Thoracic aorta (tissue), 2 donors: Measurements from ENCODE around the gene PAK1. TPM values are rescaled to one million over a fixed set of nuclear protein-coding genes. Genes with fewer than 3 reads are reported as not detected.
"Not testable (repeated sequence)": the region's sequence is repeated elsewhere in the genome, so short reads cannot be mapped to it uniquely, and the experiment has no call there.

Source experiments
- ATAC-seq: fragments of 150-250 bp; one replicate; pipeline ENCODE4 v1.8.0; 2017; ENCODE audit warnings: low read depth; ENCODE audit not compliant: insufficient number of reproducible peaks, low FRiP score
- DNase-seq: peaks from one replicate; pipeline ENCODE4 v3.0.0-alpha.2; 2020; ENCODE audit warnings: low spot score
- H3K27ac ChIP-seq, 2 donors: fragments of 200-600 bp; sonication (generic); 1 replicate in 1 of 2; 2 replicates in 1 of 2; pipeline ENCODE4 v1.5.1; 2016; ENCODE audit warnings: mild to moderate bottlenecking in 2 of 2, moderate library complexity in 2 of 2
- H3K27me3 ChIP-seq: fragments of 200-600 bp; sonication (generic); replicated peaks from 2 replicates; pipeline ENCODE4 v1.6.0; 2016; ENCODE audit warnings: mild to moderate bottlenecking; ENCODE audit not compliant: insufficient read depth
- H3K36me3 ChIP-seq: fragments of 200-600 bp; sonication (generic); one replicate; pipeline ENCODE4 v1.5.1; 2016
- H3K4me1 ChIP-seq, 2 donors: fragments of 200-600 bp; sonication (generic); 1 replicate in 1 of 2; 2 replicates in 1 of 2; pipeline versions ENCODE4 v1.5.1 to v1.6.0; 2016; ENCODE audit warnings: low read depth in 2 of 2, mild to moderate bottlenecking in 1 of 2; ENCODE audit not compliant: control insufficient read depth in 1 of 2
- H3K4me3 ChIP-seq: fragments of 200-600 bp; sonication (generic); 2 replicates; pipeline ENCODE4 v1.5.1; 2016; ENCODE audit warnings: mild to moderate bottlenecking
- H3K9me3 ChIP-seq: fragments of 200-600 bp; sonication (generic); 2 replicates; pipeline ENCODE4 v1.5.1; 2016
- total RNA-seq, 2 donors: library from RNA; depleted of rRNA; stranded (reverse); fragments of >200 nt; gene quantifications; one replicate each; pipeline versions ENCODE4 v1.1.0 to v1.2.3, GENCODE V29; 2016
- TF ChIP-seq, protein P1 (sequence below): fragments of 200-600 bp; sonication (generic); IDR thresholded peaks from one replicate; pipeline ENCODE4 v1.5.1; 2019; ENCODE audit warnings: antibody characterized with exemption

The PAK1 gene
- total RNA-seq, 2 donors from 2014 or later = 29.4 to 48.3 TPM

DNA sequence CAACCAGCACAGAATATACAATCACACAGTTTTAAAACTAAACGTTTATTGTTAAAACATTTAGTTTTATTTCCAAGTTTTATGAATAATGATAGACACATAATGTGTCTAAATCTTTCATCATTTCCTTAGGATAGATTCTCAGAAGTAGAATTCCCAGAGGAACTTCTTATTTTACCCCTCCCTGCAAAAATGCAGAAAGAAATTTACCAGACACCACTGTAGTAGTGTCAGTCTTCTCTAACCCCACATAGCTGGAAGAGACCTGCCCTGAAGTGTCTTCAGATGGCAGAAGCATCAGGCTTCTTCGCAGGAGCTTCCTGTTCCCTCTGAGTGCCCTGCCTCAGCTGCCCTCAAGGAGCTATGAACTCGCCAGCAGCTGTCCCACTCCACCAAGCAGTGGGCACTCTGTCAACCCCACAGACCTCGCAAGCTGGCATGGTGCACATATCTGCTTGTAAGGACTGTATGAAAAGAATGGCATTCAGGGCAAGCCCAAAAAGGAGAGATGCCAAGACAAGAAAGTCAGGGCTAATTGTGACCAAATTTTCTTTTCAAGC lies 28.5 kb upstream of the PAK1 start:
- no peaks in the 10 kb centered on the region for H3K36me3 ChIP-seq
- ATAC-seq = no peak
- TF ChIP-seq, protein P1, sequence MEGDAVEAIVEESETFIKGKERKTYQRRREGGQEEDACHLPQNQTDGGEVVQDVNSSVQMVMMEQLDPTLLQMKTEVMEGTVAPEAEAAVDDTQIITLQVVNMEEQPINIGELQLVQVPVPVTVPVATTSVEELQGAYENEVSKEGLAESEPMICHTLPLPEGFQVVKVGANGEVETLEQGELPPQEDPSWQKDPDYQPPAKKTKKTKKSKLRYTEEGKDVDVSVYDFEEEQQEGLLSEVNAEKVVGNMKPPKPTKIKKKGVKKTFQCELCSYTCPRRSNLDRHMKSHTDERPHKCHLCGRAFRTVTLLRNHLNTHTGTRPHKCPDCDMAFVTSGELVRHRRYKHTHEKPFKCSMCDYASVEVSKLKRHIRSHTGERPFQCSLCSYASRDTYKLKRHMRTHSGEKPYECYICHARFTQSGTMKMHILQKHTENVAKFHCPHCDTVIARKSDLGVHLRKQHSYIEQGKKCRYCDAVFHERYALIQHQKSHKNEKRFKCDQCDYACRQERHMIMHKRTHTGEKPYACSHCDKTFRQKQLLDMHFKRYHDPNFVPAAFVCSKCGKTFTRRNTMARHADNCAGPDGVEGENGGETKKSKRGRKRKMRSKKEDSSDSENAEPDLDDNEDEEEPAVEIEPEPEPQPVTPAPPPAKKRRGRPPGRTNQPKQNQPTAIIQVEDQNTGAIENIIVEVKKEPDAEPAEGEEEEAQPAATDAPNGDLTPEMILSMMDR = no peak
- no peak overlapping the region for H3K4me3 ChIP-seq
- no peak for DNase-seq
- H3K9me3 ChIP-seq = no peaks in the 10 kb centered on the region
- no peaks in the 10 kb centered on the region for H3K27me3 ChIP-seq
- no peaks in the 10 kb centered on the region for H3K4me1 ChIP-seq
- H3K27ac ChIP-seq = no peak overlapping the region

DNA sequence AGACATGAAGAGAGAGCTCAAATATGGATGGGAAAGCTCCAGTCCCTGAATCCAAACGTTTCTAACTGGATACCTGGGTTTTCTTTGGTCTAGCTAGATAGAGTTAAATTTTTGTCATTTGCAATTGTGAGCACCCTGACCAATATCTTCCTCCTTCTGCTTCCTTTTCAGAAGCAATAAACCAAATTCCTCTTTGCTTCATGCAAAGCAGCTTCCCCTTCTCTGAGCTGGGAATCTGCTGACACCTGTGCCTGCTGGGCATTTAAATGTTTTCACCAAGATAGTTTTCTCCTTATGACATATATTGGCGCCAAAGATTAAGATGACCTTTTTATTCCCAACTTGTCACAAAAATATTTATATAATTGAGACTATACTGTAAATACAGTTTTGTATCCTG lies 27.9 kb upstream of the PAK1 start:
- H3K4me3 ChIP-seq = no peak overlapping the region
- no peaks in the 10 kb centered on the region for H3K27me3 ChIP-seq
- ATAC-seq (no peak), DNase-seq (no peak)
- TF ChIP-seq, protein P1 = no peak
- no peaks in the 10 kb centered on the region for H3K36me3 ChIP-seq
- H3K9me3 ChIP-seq = no peaks in the 10 kb centered on the region
- no peaks in the 10 kb centered on the region for H3K4me1 ChIP-seq
- H3K27ac ChIP-seq = no peak overlapping the region

DNA sequence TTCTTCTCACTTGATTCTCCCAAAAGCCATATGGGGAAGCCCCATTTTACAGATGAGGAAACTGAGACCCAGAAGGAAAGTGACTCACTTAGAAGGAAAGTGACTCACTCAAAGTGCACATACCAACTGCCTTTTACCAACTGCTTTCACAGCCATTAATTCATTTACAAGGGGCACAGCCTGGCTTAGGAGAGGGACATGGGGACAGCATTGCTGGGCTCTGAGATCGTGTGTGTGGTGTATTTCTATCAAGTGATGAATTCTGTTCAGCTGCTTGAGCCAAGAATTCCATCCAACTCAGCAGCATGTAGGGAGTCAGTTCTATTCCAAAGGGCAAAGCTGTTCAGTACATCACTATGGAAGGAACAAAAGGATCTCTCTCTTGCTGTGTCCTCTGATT lies 23.5 kb upstream of the PAK1 start:
- Histone ChIP-seq H3K4me3 (no peak overlapping the region), H3K36me3 (no peaks in the 10 kb centered on the region), H3K27me3 (no peaks in the 10 kb centered on the region), H3K27ac (no peak overlapping the region), H3K9me3 (no peaks in the 10 kb centered on the region), H3K4me1 (no peaks in the 10 kb centered on the region)
- DNase-seq (no peak), ATAC-seq (no peak)
- TF ChIP-seq, protein P1 = no peak

DNA sequence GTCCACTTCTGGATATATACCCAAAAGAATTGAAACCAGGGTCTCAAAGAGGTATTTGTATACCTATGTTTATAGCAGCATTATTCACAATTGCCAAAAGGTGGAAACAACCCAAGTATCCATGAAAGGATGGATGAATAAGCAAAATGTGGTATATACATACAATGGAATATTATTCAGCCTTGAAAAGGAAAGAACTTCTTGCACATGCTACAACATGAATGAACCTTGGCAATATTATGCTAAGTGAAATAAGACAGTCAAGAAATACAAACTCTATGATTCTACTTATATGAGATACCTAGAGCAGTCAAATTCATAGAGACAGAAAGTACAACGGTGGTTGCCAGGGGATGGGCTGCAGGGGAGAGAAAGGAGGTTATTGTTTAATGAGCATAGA lies 21.6 kb upstream of the PAK1 start:
- DNase-seq = no peak

DNA sequence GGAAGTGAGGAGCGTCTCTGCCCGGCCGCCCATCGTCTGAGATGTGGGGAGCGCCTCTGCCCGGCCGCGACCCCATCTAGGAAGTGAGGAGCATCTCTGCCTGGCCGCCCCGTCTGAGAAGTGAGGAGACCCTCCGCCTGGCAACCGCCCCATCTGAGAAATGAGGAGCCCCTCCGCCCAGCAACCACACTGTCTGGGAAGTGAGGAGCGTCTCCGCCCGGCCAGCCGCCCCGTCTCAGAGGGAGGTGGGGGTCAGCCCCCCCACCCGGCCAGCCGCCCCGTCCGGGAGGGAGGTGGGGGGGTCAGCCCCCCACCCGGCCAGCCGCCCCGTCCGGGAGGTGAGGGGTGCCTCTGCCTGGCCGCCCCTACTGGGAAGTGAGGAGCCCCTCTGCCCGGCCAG lies 16.1 kb upstream of the PAK1 start:
- H3K27me3 ChIP-seq, H3K4me3 ChIP-seq, DNase-seq, H3K27ac ChIP-seq, H3K4me1 ChIP-seq, ATAC-seq, H3K36me3 ChIP-seq, H3K9me3 ChIP-seq: not testable (repeated sequence)

More for the DNA sequence above, 21.6 kb upstream of the PAK1 start:
- no peaks in the 10 kb centered on the region for H3K27me3 ChIP-seq
- no peak for ATAC-seq
- no peaks in the 10 kb centered on the region for H3K4me1 ChIP-seq
- no peak overlapping the region for H3K4me3 ChIP-seq
- H3K36me3 ChIP-seq = no peaks in the 10 kb centered on the region
- H3K27ac ChIP-seq = no peak overlapping the region
- TF ChIP-seq, protein P1 = no peak
- no peaks in the 10 kb centered on the region for H3K9me3 ChIP-seq

DNA sequence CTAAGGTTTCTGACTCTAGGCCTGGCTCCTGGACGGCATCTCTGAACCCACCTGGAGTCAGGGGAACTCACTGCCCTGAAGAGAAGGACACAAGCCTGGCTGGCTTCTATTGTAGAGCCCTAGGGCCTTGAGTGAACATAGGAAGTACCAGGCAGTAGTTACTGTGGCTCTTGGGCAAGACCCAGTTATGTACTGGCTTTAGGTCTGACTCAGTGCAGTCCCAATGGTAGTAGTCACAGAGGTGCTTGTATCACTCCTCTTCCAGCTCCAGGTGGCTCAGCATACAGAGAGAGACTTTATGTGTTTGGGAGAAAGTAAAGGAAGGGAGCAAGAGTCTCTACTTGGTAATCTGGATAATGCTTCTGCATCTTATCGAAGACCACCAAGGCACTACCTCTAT lies 13.9 kb upstream of the PAK1 start:
- DNase-seq (no peak), ATAC-seq (no peak)
- TF ChIP-seq, protein P1 = no peak
- Histone ChIP-seq H3K36me3 (no peaks in the 10 kb centered on the region), H3K9me3 (no peaks in the 10 kb centered on the region), H3K27me3 (no peaks in the 10 kb centered on the region), H3K4me1 (no peaks in the 10 kb centered on the region), H3K4me3 (no peak overlapping the region), H3K27ac (no peak overlapping the region)
